IMR-90 (cell line): ENCODE measurements around the gene ADH5. TPM values are rescaled to one million over a fixed set of nuclear protein-coding genes. Genes with fewer than 3 reads are reported as not detected.

ENCODE experiments used
- ATAC-seq: fragments of 200-7000 bp; cut with Tn5 transposase; 2 replicates; pipeline ENCODE4 v1.9.1; 2020; ENCODE audit warnings: low read depth, mild to moderate bottlenecking, moderate library complexity
- BruUV-seq: library from RNA; stranded (reverse); fragments of 400-500 nt; replicated peaks from 2 replicates; lab custom pipeline; 2021; lab: Mats Ljungman, UMichigan
- CTCF ChIA-PET: fragments of 300-600 bp; formaldehyde crosslinking; extraction: SDS; loops from one replicate; lab custom pipeline; 2021; ENCODE audit warnings: antibody characterized with exemption; lab: Yijun Ruan, JAX
- POLR2A ChIA-PET: fragments of 300-600 bp; sonication (Branson Sonifier 250); formaldehyde crosslinking; loops from one replicate; lab custom pipeline; 2022; ENCODE audit warnings: antibody characterized with exemption; ENCODE audit not compliant: unreplicated experiment; lab: Charles Lee
- DNase-seq: peaks from one replicate; pipeline ENCODE4 v3.0.0; 2013
- H2AFZ ChIP-seq: replicated peaks from 2 replicates; pipeline ENCODE3; 2013; ENCODE audit warnings: low read length, mild to moderate bottlenecking; ENCODE audit not compliant: poor library complexity
- H2AK5ac ChIP-seq: 2 replicates; pipeline ENCODE4 v1.6.1; 2013; ENCODE audit warnings: low read depth, low read length, inconsistent platforms
- H2AK9ac ChIP-seq: replicated peaks from 2 replicates; pipeline ENCODE3; 2013; ENCODE audit warnings: mild to moderate bottlenecking, low read depth, low read length, moderate library complexity; ENCODE audit not compliant: poor library complexity
- H2BK120ac ChIP-seq: 2 replicates; pipeline ENCODE4 v1.6.1; 2013; ENCODE audit warnings: low read depth, low read length, inconsistent platforms
- H2BK15ac ChIP-seq: 3 replicates; pipeline ENCODE4 v1.6.1; 2013; ENCODE audit warnings: low read depth, low read length, inconsistent platforms
- H2BK20ac ChIP-seq: 2 replicates; pipeline ENCODE4 v1.6.1; 2013; ENCODE audit warnings: low read depth, mild to moderate bottlenecking, inconsistent platforms, low read length, moderate library complexity
- H2BK5ac ChIP-seq: 2 replicates; pipeline ENCODE4 v1.6.1; 2013; ENCODE audit warnings: mild to moderate bottlenecking, low read depth, low read length, inconsistent platforms; ENCODE audit not compliant: poor library complexity, severe bottlenecking
- H3K14ac ChIP-seq: replicated peaks from 2 replicates; pipeline ENCODE4 v1.6.1; 2013; ENCODE audit warnings: low read depth, low read length, inconsistent platforms
- H3K18ac ChIP-seq: 2 replicates; pipeline ENCODE4 v1.6.1; 2013; ENCODE audit warnings: low read depth, low read length, control low read depth
- H3K23ac ChIP-seq: 2 replicates; pipeline ENCODE4 v1.6.1; 2013; ENCODE audit warnings: low read depth, low read length, inconsistent platforms
- H3K27ac ChIP-seq: 2 replicates; pipeline ENCODE4 v1.5.1; 2013; ENCODE audit warnings: mild to moderate bottlenecking, control low read depth, low read length; ENCODE audit not compliant: insufficient read depth
- H3K27me3 ChIP-seq: 2 replicates; pipeline ENCODE4 v1.6.1; 2013; ENCODE audit warnings: low read length; ENCODE audit not compliant: control insufficient read depth, insufficient read depth
- H3K36me3 ChIP-seq: 2 replicates; pipeline ENCODE4 v1.6.1; 2013; ENCODE audit warnings: low read length, mixed read lengths; ENCODE audit not compliant: control insufficient read depth, insufficient read depth
- H3K4ac ChIP-seq: 2 replicates; pipeline ENCODE4 v1.6.1; 2013; ENCODE audit warnings: low read depth, low read length, inconsistent platforms
- H3K4me1 ChIP-seq: 2 replicates; pipeline ENCODE4 v1.6.1; 2013; ENCODE audit warnings: low read length, mixed read lengths; ENCODE audit not compliant: control insufficient read depth, insufficient read depth
- H3K4me2 ChIP-seq: 2 replicates; pipeline ENCODE4 v1.6.1; 2013; ENCODE audit warnings: low read depth, mild to moderate bottlenecking, control low read depth, low read length, moderate library complexity
- H3K4me3 ChIP-seq: 2 replicates; pipeline ENCODE4 v1.5.1; 2013; ENCODE audit warnings: low read depth, mild to moderate bottlenecking, control low read depth, low read length, moderate library complexity; ENCODE audit not compliant: insufficient read depth
- H3K56ac ChIP-seq: 2 replicates; pipeline ENCODE4 v1.6.1; 2013; ENCODE audit warnings: low read length, inconsistent platforms; ENCODE audit not compliant: insufficient read depth; ENCODE audit errors: extremely low read depth
- H3K79me1 ChIP-seq, 2 experiments: 2 replicates each; pipeline ENCODE4 v1.6.1; 2013; ENCODE audit warnings: low read length in 2 of 2, inconsistent platforms in 1 of 2, low read depth in 1 of 2
- H3K9ac ChIP-seq: 2 replicates; pipeline ENCODE4 v1.6.1; 2013; ENCODE audit warnings: low read depth, low read length, control low read depth
- H3K9me1 ChIP-seq: 2 replicates; pipeline ENCODE4 v1.6.1; 2013; ENCODE audit warnings: low read length, inconsistent platforms; ENCODE audit not compliant: insufficient read depth
- H3K9me3 ChIP-seq: 2 replicates; pipeline ENCODE4 v1.6.1; 2013; ENCODE audit warnings: low read length; ENCODE audit not compliant: control insufficient read depth, insufficient read depth
- H4K20me1 ChIP-seq: 2 replicates; pipeline ENCODE4 v1.6.1; 2013; ENCODE audit warnings: low read length, inconsistent platforms; ENCODE audit not compliant: insufficient read depth
- H4K5ac ChIP-seq: 2 replicates; pipeline ENCODE4 v1.6.1; 2013; ENCODE audit warnings: mild to moderate bottlenecking, low read depth, low read length, control low read depth
- H4K8ac ChIP-seq, 2 experiments: 2 replicates each; pipeline ENCODE4 v1.6.1; 2013; ENCODE audit warnings: low read depth in 2 of 2, low read length in 2 of 2, control low read depth in 1 of 2, inconsistent platforms in 1 of 2
- H4K91ac ChIP-seq: 2 replicates; pipeline ENCODE4 v1.6.1; 2013; ENCODE audit warnings: low read depth, low read length, inconsistent platforms; ENCODE audit not compliant: insufficient read depth
- BHLHE40 ChIP-seq: fragments of 150-350 bp; IDR thresholded peaks from 2 replicates; pipeline ENCODE4 v1.6.1; 2016; ENCODE audit warnings: mild to moderate bottlenecking, low read depth, low read length
- CEBPB ChIP-seq: IDR thresholded peaks from 2 replicates; pipeline ENCODE4 v1.6.1; 2012; ENCODE audit warnings: low read depth, low read length, improper control_type of control experiment
- CHD1 ChIP-seq: IDR thresholded peaks from 2 replicates; pipeline ENCODE4 v1.6.1; 2012; ENCODE audit warnings: low read depth, low read length, improper control_type of control experiment
- CTCF ChIP-seq: conservative IDR thresholded peaks from 2 replicates; pipeline ENCODE4 v1.5.1; 2012; ENCODE audit warnings: mild to moderate bottlenecking, low read depth, low read length, improper control_type of control experiment
- ELK1 ChIP-seq: fragments of 150-350 bp; IDR thresholded peaks from 2 replicates; pipeline ENCODE4 v1.6.1; 2016; ENCODE audit warnings: low read depth, mild to moderate bottlenecking, low read length, moderate library complexity, borderline replicate concordance
- FOS ChIP-seq: fragments of 150-350 bp; IDR thresholded peaks from 2 replicates; pipeline ENCODE4 v1.6.1; 2016; ENCODE audit warnings: low read depth, low read length
- MAFK ChIP-seq: IDR thresholded peaks from 2 replicates; pipeline ENCODE4 v1.6.1; 2012; ENCODE audit warnings: low read depth, low read length, improper control_type of control experiment
- MAZ ChIP-seq: IDR thresholded peaks from 2 replicates; pipeline ENCODE4 v1.6.1; 2012; ENCODE audit warnings: low read depth, mild to moderate bottlenecking, low read length, improper control_type of control experiment, moderate library complexity, borderline replicate concordance
- MXI1 ChIP-seq: IDR thresholded peaks from 2 replicates; pipeline ENCODE4 v1.6.1; 2012; ENCODE audit warnings: low read depth, mild to moderate bottlenecking, low read length, moderate library complexity, borderline replicate concordance
- NFE2L2 ChIP-seq: fragments of 150-350 bp; IDR thresholded peaks from 2 replicates; pipeline ENCODE4 v1.6.1; 2016; ENCODE audit warnings: low read depth, mild to moderate bottlenecking, low read length
- POLR2A ChIP-seq: IDR thresholded peaks from 2 replicates; pipeline ENCODE4 v1.6.1; 2012; ENCODE audit warnings: mild to moderate bottlenecking, low read depth, low read length
- RAD21 ChIP-seq: IDR thresholded peaks from 2 replicates; pipeline ENCODE4 v1.6.1; 2012; ENCODE audit warnings: low read length, improper control_type of control experiment
- RCOR1 ChIP-seq: IDR thresholded peaks from 2 replicates; pipeline ENCODE4 v1.6.1; 2012; ENCODE audit warnings: mild to moderate bottlenecking, low read length, improper control_type of control experiment; ENCODE audit not compliant: insufficient replicate concordance
- RFX5 ChIP-seq: IDR thresholded peaks from 2 replicates; pipeline ENCODE4 v1.8.0; 2012; ENCODE audit warnings: low read depth, mild to moderate bottlenecking, low read length, moderate library complexity
- SMC3 ChIP-seq: fragments of 150-350 bp; IDR thresholded peaks from 2 replicates; pipeline ENCODE4 v1.6.1; 2016; ENCODE audit warnings: low read depth, mild to moderate bottlenecking, antibody characterized with exemption, low read length, moderate library complexity
- USF2 ChIP-seq: fragments of 150-350 bp; IDR thresholded peaks from 2 replicates; pipeline ENCODE4 v1.6.1; 2017; ENCODE audit warnings: mild to moderate bottlenecking, antibody characterized with exemption, low read length, low read depth
- WGBS, 2 experiments: methylation state at CpG; one replicate each; pipeline versions ENCODE4 v1.1.5 to v1.1.7; 2013; ENCODE audit warnings: missing lambda C conversion rate in 2 of 2; ENCODE audit not compliant: insufficient read length in 1 of 2; ENCODE audit errors: extremely low coverage in 2 of 2; 5-methylcytosine and 5-hydroxymethylcytosine counted together
- dilution Hi-C: fragments of 300-500 bp; cut with HindIII; formaldehyde crosslinking; loops from one replicate; pipeline ENCODE4 v1.14.3; 2018; ENCODE audit warnings: low sequenced_read_pairs; ENCODE audit not compliant: unreplicated experiment
- in situ Hi-C: fragments of 300-500 bp; cut with MboI; formaldehyde crosslinking; loops from 3 replicates; pipeline ENCODE4 v1.14.3; 2019; ENCODE audit warnings: low sequenced_read_pairs, inconsistent platforms, mixed read lengths
- intact Hi-C: fragments of 100-400 bp; cut with micrococcal nuclease; formaldehyde crosslinking; loops from 2 replicates; pipeline ENCODE4 v1.10.0; 2022
- polyA plus RNA-seq, 3 experiments: library from polyadenylated mRNA; depleted of rRNA; stranded (reverse); fragments of >200 nt; gene quantifications; 2 replicates each; pipeline ENCODE4 v1.2.3, GENCODE V29; 2012; ENCODE audit warnings: low replicate concordance in 1 of 3
- total RNA-seq: library from RNA; depleted of rRNA; stranded (reverse); fragments of >200 nt; gene quantifications from 2 replicates; pipeline ENCODE4 v1.2.3, GENCODE V29; 2012

The ADH5 gene
- total and polyA plus RNA-seq, 2 of the 4 experiments (the other 2 are of a cell fraction) = 140 to 178 TPM

- Histone ChIP-seq H3K27me3 (no peaks in the 10 kb centered on the region), H2BK15ac (no peak overlapping the region), H3K14ac (no peak overlapping the region), H2AK9ac (no peak overlapping the region), H2BK20ac (no peak overlapping the region), H3K18ac (no peak overlapping the region), H3K4me3 (no peak overlapping the region), H3K23ac (no peak overlapping the region), H2BK5ac (no peak overlapping the region), H3K9ac (no peak overlapping the region), H3K9me1 (no peaks in the 10 kb centered on the region), H2AK5ac (no peak overlapping the region), H2AFZ (no peak overlapping the region), H3K4ac (no peak overlapping the region), H4K91ac (no peak overlapping the region), H3K4me2 (no peak overlapping the region), H3K4me1 (no peaks in the 10 kb centered on the region; the same call in 1 of the 2 replicates), H4K8ac (no peak overlapping the region), H3K36me3 (peaks cover 49% of the 10 kb centered on the region), H2BK120ac (no peak overlapping the region), H3K9me3 (no peaks in the 10 kb centered on the region), H3K56ac (no peak overlapping the region), H3K27ac (no peak overlapping the region), H4K20me1 (peaks cover 3% of the 10 kb centered on the region; the same call in 1 of the 2 replicates), H3K79me1 (peaks cover 11 to 34% of the 10 kb centered on the region in 2 experiments), H4K5ac (no peak overlapping the region)
- in situ Hi-C loops (no loop called here), dilution Hi-C loops (no loop called here), intact Hi-C loops (no loop called here)
- no peak for TF ChIP-seq BHLHE40
- TF ChIP-seq ELK1 = no peak
- TF ChIP-seq CTCF = no peak
- TF ChIP-seq RAD21 = no peak
- no peak for TF ChIP-seq FOS
- no peak for TF ChIP-seq NFE2L2
- no peak for TF ChIP-seq MXI1
- no peak for TF ChIP-seq RFX5
- TF ChIP-seq MAFK = no peak
- no peak for TF ChIP-seq CEBPB
- no peak for TF ChIP-seq MAZ
- no peak for TF ChIP-seq CHD1
- TF ChIP-seq SMC3 = no peak
- no peak for TF ChIP-seq RCOR1
- TF ChIP-seq USF2 = no peak
- TF ChIP-seq POLR2A = no peak
- ChIA-PET POLR2A (no interaction called here), CTCF (no interaction called here)
- WGBS, 2 experiments = no CpG with 5 or more reads among the region's 4 CpGs
- ATAC-seq = no peak
- no TSS peak for BruUV-seq
- DNase-seq = no peak
Observed at GRCh38 chr4:99077177-99077576, 11.4 kb downstream of the ADH5 start.
